ENCODE measurements around the gene AFMID.
A peak's percentile ranks its signal among the peaks of the same experiment; 100 is the strongest.

The AFMID gene

DNA sequence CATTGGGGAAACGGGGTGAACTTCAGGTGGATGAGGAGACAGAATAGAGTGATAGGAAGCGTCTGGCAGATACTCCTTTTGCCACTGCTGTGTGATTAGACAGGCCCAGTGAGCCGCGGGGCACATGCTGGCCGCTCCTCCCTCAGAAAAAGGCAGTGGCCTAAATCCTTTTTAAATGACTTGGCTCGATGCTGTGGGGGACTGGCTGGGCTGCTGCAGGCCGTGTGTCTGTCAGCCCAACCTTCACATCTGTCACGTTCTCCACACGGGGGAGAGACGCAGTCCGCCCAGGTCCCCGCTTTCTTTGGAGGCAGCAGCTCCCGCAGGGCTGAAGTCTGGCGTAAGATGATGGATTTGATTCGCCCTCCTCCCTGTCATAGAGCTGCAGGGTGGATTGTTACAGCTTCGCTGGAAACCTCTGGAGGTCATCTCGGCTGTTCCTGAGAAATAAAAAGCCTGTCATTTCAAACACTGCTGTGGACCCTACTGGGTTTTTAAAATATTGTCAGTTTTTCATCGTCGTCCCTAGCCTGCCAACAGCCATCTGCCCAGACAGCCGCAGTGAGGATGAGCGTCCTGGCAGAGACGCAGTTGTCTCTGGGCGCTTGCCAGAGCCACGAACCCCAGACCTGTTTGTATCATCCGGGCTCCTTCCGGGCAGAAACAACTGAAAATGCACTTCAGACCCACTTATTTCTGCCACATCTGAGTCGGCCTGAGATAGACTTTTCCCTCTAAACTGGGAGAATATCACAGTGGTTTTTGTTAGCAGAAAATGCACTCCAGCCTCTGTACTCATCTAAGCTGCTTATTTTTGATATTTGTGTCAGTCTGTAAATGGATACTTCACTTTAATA is 37.3 kb downstream of the AFMID start:
- H3K4me3 ChIP-seq (replicated peaks; ENCODE audit: insufficient read depth, low read length): no peak overlapping the region
- DNase-seq (ENCODE audit: low read depth in 1 of 2, low spot score in 1 of 2): no peak
- TF ChIP-seq GABPA (IDR thresholded peaks at IDR 0.05; ENCODE audit: low read depth): no peak
- no peak for TF ChIP-seq SPI1 (IDR thresholded peaks at IDR 0.05; ENCODE audit: borderline replicate concordance, low read depth)
- TF ChIP-seq, protein P1, sequence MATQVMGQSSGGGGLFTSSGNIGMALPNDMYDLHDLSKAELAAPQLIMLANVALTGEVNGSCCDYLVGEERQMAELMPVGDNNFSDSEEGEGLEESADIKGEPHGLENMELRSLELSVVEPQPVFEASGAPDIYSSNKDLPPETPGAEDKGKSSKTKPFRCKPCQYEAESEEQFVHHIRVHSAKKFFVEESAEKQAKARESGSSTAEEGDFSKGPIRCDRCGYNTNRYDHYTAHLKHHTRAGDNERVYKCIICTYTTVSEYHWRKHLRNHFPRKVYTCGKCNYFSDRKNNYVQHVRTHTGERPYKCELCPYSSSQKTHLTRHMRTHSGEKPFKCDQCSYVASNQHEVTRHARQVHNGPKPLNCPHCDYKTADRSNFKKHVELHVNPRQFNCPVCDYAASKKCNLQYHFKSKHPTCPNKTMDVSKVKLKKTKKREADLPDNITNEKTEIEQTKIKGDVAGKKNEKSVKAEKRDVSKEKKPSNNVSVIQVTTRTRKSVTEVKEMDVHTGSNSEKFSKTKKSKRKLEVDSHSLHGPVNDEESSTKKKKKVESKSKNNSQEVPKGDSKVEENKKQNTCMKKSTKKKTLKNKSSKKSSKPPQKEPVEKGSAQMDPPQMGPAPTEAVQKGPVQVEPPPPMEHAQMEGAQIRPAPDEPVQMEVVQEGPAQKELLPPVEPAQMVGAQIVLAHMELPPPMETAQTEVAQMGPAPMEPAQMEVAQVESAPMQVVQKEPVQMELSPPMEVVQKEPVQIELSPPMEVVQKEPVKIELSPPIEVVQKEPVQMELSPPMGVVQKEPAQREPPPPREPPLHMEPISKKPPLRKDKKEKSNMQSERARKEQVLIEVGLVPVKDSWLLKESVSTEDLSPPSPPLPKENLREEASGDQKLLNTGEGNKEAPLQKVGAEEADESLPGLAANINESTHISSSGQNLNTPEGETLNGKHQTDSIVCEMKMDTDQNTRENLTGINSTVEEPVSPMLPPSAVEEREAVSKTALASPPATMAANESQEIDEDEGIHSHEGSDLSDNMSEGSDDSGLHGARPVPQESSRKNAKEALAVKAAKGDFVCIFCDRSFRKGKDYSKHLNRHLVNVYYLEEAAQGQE (IDR thresholded peaks at IDR 0.05; ENCODE audit: insufficient replicate concordance, low read depth): no peak
- TF ChIP-seq POLR2AphosphoS5 (IDR thresholded peaks at IDR 0.05; ENCODE audit: low read depth): no peak
- TF ChIP-seq, protein P2, sequence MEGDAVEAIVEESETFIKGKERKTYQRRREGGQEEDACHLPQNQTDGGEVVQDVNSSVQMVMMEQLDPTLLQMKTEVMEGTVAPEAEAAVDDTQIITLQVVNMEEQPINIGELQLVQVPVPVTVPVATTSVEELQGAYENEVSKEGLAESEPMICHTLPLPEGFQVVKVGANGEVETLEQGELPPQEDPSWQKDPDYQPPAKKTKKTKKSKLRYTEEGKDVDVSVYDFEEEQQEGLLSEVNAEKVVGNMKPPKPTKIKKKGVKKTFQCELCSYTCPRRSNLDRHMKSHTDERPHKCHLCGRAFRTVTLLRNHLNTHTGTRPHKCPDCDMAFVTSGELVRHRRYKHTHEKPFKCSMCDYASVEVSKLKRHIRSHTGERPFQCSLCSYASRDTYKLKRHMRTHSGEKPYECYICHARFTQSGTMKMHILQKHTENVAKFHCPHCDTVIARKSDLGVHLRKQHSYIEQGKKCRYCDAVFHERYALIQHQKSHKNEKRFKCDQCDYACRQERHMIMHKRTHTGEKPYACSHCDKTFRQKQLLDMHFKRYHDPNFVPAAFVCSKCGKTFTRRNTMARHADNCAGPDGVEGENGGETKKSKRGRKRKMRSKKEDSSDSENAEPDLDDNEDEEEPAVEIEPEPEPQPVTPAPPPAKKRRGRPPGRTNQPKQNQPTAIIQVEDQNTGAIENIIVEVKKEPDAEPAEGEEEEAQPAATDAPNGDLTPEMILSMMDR (IDR thresholded peaks at IDR 0.05; ENCODE audit: insufficient read depth, low read length): no peak
- no peak overlapping the region for H3K27ac ChIP-seq (replicated peaks)
- H3K27me3 ChIP-seq (ENCODE audit: insufficient read depth, poor library complexity, severe bottlenecking): peaks cover 10% of the 10 kb centered on the region

DNA sequence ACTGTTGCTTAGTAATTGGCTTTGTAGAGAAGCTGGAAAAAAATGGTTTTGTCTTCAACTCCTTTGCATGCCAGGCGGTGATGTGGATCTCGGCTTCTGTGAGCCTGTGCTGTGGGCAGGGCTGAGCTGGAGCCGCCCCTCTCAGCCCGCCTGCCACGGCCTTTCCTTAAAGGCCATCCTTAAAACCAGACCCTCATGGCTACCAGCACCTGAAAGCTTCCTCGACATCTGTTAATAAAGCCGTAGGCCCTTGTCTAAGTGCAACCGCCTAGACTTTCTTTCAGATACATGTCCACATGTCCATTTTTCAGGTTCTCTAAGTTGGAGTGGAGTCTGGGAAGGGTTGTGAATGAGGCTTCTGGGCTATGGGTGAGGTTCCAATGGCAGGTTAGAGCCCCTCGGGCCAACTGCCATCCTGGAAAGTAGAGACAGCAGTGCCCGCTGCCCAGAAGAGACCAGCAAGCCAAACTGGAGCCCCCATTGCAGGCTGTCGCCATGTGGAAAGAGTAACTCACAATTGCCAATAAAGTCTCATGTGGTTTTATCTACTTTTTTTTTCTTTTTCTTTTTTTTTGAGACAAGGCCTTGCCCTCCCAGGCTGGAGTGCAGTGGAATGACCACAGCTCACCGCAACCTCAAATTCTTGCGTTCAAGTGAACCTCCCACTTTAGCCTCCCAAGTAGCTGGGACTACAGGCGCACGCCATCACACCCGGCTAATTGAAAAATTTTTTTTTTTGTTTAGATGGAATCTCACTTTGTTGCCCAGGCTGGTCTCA is 38.1 kb downstream of the AFMID start:
- H3K4me3 ChIP-seq (replicated peaks; ENCODE audit: insufficient read depth, low read length): no peak overlapping the region
- TF ChIP-seq POLR2AphosphoS5 (IDR thresholded peaks at IDR 0.05; ENCODE audit: low read depth): no peak; the same call in 1 of the 2 replicates
- TF ChIP-seq SPI1 (IDR thresholded peaks at IDR 0.05; ENCODE audit: borderline replicate concordance, low read depth): no peak
- TF ChIP-seq, protein P1 (IDR thresholded peaks at IDR 0.05; ENCODE audit: insufficient replicate concordance, low read depth): no peak
- H3K27me3 ChIP-seq (ENCODE audit: insufficient read depth, poor library complexity, severe bottlenecking): peaks cover 11% of the 10 kb centered on the region
- no peak overlapping the region for H3K27ac ChIP-seq (replicated peaks)
- DNase-seq (ENCODE audit: low read depth in 1 of 2, low spot score in 1 of 2): no peak

DNA sequence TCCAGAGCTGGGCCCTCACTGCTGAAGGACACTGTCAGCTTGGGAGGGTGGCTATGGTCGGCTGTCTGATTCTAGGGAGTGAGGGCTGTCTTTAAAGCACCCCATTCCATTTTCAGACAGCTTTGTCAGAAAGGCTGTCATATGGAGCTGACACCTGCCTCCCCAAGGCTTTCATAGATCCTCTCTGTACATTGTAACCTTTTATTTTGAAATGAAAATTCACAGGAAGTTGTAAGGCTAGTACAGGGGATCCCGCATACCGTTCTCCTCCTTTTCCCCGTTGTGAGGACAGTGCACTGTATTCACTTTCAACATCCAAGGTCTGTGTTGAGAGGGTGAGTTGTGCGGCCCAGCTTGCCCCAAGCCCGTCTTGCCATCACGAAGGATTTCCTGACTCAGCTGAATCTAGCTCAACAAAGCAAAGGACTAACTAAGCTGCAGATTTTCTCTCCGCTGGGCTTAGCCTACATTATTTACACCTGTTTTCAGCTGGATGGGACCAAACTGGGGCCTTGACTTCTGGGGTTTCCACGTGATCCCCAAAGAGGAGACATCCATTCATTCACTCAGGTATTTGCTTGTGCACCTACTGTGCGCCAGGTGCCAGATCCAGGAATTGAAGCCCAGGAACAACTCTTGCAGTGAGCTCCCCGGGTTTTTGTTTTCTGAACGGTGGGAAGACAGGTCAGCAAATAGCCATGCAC is 39.0 kb downstream of the AFMID start:
- no peak for DNase-seq (ENCODE audit: low read depth in 1 of 2, low spot score in 1 of 2)
- H3K27ac ChIP-seq (replicated peaks): no peak overlapping the region
- peaks cover 21% of the 10 kb centered on the region for H3K27me3 ChIP-seq (ENCODE audit: insufficient read depth, poor library complexity, severe bottlenecking)
- no peak overlapping the region for H3K4me3 ChIP-seq (replicated peaks; ENCODE audit: insufficient read depth, low read length)
- TF ChIP-seq GABPA (IDR thresholded peaks at IDR 0.05; ENCODE audit: low read depth): no peak

DNA sequence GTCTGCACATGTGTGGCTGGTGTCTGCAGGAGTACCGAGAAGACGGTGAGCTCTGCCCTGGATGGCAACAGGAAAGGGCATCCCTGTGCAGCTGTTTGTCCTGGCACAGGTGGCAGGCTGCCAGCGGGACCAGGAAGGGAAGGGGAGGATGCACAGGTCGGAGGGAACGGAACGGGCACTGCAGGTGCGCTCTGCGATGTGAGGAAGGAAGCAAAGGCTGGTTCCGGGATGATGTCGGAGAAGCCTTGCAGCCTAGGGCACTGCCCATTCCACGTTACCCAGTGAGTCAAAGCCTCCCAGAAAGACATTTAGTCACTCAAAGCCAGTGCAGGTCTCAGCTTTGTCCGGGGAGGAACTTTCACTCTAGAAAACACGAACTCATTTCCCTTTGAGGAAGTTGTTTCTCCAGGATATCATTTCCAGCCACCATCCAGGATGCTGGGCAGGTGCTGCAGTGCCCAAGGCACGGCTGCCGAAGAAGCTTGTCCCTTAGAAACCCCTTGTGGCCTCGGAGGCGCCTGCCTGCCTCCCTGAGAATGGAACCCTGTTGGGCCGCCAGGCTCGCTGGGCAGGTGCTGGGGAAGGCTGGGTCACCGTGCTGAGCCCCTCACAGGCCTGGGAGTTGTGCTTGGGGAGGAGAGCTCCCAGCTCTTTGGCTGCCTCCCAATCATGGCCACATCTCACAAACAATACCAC is 39.7 kb downstream of the AFMID start:
- peak in 1 of 2 experiments; percentile 23 for DNase-seq (ENCODE audit: low read depth in 1 of 2, low spot score in 1 of 2)
- H3K27me3 ChIP-seq (ENCODE audit: insufficient read depth, poor library complexity, severe bottlenecking): peaks cover 25% of the 10 kb centered on the region
- H3K4me3 ChIP-seq (replicated peaks; ENCODE audit: insufficient read depth, low read length): no peak overlapping the region
- no peak for TF ChIP-seq SPI1 (IDR thresholded peaks at IDR 0.05; ENCODE audit: borderline replicate concordance, low read depth)
- no peak for TF ChIP-seq GABPA (IDR thresholded peaks at IDR 0.05; ENCODE audit: low read depth)
- TF ChIP-seq, protein P2 (IDR thresholded peaks at IDR 0.05; ENCODE audit: insufficient read depth, low read length): no peak
- TF ChIP-seq, protein P1 (IDR thresholded peaks at IDR 0.05; ENCODE audit: insufficient replicate concordance, low read depth): no peak
- TF ChIP-seq POLR2AphosphoS5 (IDR thresholded peaks at IDR 0.05; ENCODE audit: low read depth): no peak
- H3K27ac ChIP-seq (replicated peaks): no peak overlapping the region
